RWPE1 (cell line): Measurements from ENCODE around the gene ADAMTS13.
"Not testable (repeated sequence)": the region's sequence is repeated elsewhere in the genome, so short reads cannot be mapped to it uniquely, and the experiment has no call there.

ENCODE experiments used
- CTCF ChIA-PET: fragments of 350-600 bp; sonication (Branson Sonifier 250); formaldehyde crosslinking; extraction: SDS; loops from one replicate; lab custom pipeline; 2021; lab: Yijun Ruan, JAX
- POLR2A ChIA-PET: fragments of 400-600 bp; formaldehyde crosslinking; extraction: SDS; loops from one replicate; lab custom pipeline; 2020; ENCODE audit warnings: antibody characterized with exemption; ENCODE audit not compliant: low non-redundant PET; lab: Yijun Ruan, JAX
- DNase-seq: peaks from one replicate; pipeline ENCODE4 v3.0.0; 2012; ENCODE audit warnings: low spot score
- H3K27ac ChIP-seq: fragments of 450-650 bp; 2 replicates; pipeline ENCODE4 v1.5.1; 2017
- CTCF ChIP-seq: fragments of 450-650 bp; conservative IDR thresholded peaks from 2 replicates; pipeline ENCODE4 v1.5.1; 2017; ENCODE audit warnings: low read depth, mild to moderate bottlenecking

ADAMTS13 gene

GRCh38 chr9:133441571-133441970 is 19.4 kb downstream of the ADAMTS13 start:
- CTCF ChIA-PET, result interaction anchor here (0.6 kb wide), 1 partner anchor 16 kb away, joined by 3 read pairs; no protein-coding TSS in a partner anchor
- no peak for DNase-seq

GRCh38 chr9:133443248-133443647 is 21.1 kb downstream of the ADAMTS13 start:
- ChIA-PET POLR2A (interaction anchor here (0.6 kb wide), 1 partner anchor 68 kb away, joined by 3 read pairs; no protein-coding TSS in a partner anchor), CTCF (no interaction called here)
- no peak overlapping the region for H3K27ac ChIP-seq
- TF ChIP-seq CTCF, result no peak
- DNase-seq, result no peak

More at GRCh38 chr9:133441571-133441970, 19.4 kb downstream of the ADAMTS13 start:
- H3K27ac ChIP-seq, result no peak overlapping the region
- no peak for TF ChIP-seq CTCF
- POLR2A ChIA-PET, result no interaction called here

GRCh38 chr9:133443982-133444381 is 21.8 kb downstream of the ADAMTS13 start:
- TF ChIP-seq CTCF, result no peak
- no peak for DNase-seq
- POLR2A ChIA-PET, result interaction anchor here (0.6 kb wide), 1 partner anchor 69 kb away, joined by 3 read pairs; no protein-coding TSS in a partner anchor
- CTCF ChIA-PET, result interaction anchor here (0.5 to 0.6 kb wide), 2 partner anchors 10 to 824 kb away, joined by 3 to 4 read pairs; no protein-coding TSS in a partner anchor
- no peak overlapping the region for H3K27ac ChIP-seq

- no peak for DNase-seq
Observed at GRCh38 chr9:133445293-133445969, 23.3 kb downstream of the ADAMTS13 start.

GRCh38 chr9:133448487-133448972 is 26.4 kb downstream of the ADAMTS13 start:
- CTCF ChIA-PET, result no interaction called here
- POLR2A ChIA-PET, result no interaction called here
- no peak overlapping the region for H3K27ac ChIP-seq
- no peak for DNase-seq
- TF ChIP-seq CTCF, result no peak

More at GRCh38 chr9:133445293-133445969, 23.3 kb downstream of the ADAMTS13 start:
- no peak overlapping the region for H3K27ac ChIP-seq
- CTCF ChIA-PET, result no interaction called here
- POLR2A ChIA-PET, result no interaction called here
- TF ChIP-seq CTCF, result no peak

GRCh38 chr9:133449760-133450159 is 27.6 kb downstream of the ADAMTS13 start:
- POLR2A ChIA-PET, result interaction anchor here (0.6 kb wide), 1 partner anchor 103 kb away, joined by 7 read pairs; no protein-coding TSS in a partner anchor
- CTCF ChIA-PET, result interaction anchor here (0.7 kb wide), 1 partner anchor 29 kb away, joined by 3 read pairs; the partner anchor contains the start of gene SLC2A6
- peak; percentile 94 for DNase-seq
- TF ChIP-seq CTCF, result no peak
- peak overlapping the region; percentile 37 for H3K27ac ChIP-seq

GRCh38 chr9:133451865-133452264 is 29.7 kb downstream of the ADAMTS13 start:
- CTCF ChIA-PET, result interaction anchor here (0.7 kb wide), 1 partner anchor 445 kb away, joined by 4 read pairs; no protein-coding TSS in a partner anchor
- H3K27ac ChIP-seq, POLR2A ChIA-PET, DNase-seq: not testable (repeated sequence)
